HCT116 (cell line): Measurements from ENCODE around the gene GPR108. TPM values are rescaled to one million over a fixed set of nuclear protein-coding genes. Genes with fewer than 3 reads are reported as not detected.

Source experiments
- ATAC-seq: fragments of 200-7000 bp; cut with Tn5 transposase; 2 replicates; pipeline ENCODE4 v1.9.1; 2020; ENCODE audit warnings: mild to moderate bottlenecking, moderate library complexity
- BruUV-seq: library from RNA; stranded (reverse); fragments of 400-500 nt; replicated peaks from 2 replicates; lab custom pipeline; 2021; lab: Mats Ljungman, UMichigan
- CTCF ChIA-PET: fragments of 300-600 bp; sonication (Branson Sonifier 250); formaldehyde crosslinking; loops from one replicate; lab custom pipeline; 2021; ENCODE audit warnings: antibody characterized with exemption; lab: Charles Lee
- POLR2A ChIA-PET: fragments of 300-600, 350-600 bp; sonication (Branson Sonifier 250); formaldehyde crosslinking; loops from one replicate; lab custom pipeline; 2021; ENCODE audit warnings: antibody characterized with exemption; lab: Charles Lee
- RAD21 ChIA-PET, 2 experiments: fragments of 300-600 bp; sonication (Branson Sonifier 250); formaldehyde crosslinking; loops; one replicate each; lab custom pipeline; 2023; ENCODE audit warnings: low total read pairs in 2 of 2; ENCODE audit not compliant: uncharacterized antibody in 2 of 2, unreplicated experiment in 2 of 2, low non-redundant PET in 1 of 2; lab: Charles Lee
- DNase-seq: peaks from one replicate; pipeline ENCODE4 v3.0.0-alpha.2; 2010; ENCODE audit warnings: low read depth, low spot score
- H2AFZ ChIP-seq: fragments of 200-600 bp; shearing (Covaris generic), sonication (generic); 2 replicates; pipeline ENCODE4 v1.6.1; 2017; ENCODE audit warnings: low read depth, mixed run types, mixed read lengths, antibody characterized with exemption, low read length; ENCODE audit not compliant: poor library complexity, severe bottlenecking
- H3K27ac ChIP-seq: 2 replicates; pipeline ENCODE4 v1.5.1; 2012; ENCODE audit warnings: low read depth, low read length
- H3K27me3 ChIP-seq: fragments of 200-600 bp; sonication (generic); 2 replicates; pipeline ENCODE4 v1.6.1; 2016; ENCODE audit warnings: mixed run types, low read length, mixed read lengths; ENCODE audit not compliant: insufficient read depth
- H3K36me3 ChIP-seq, 2 experiments: fragments of 200-500 bp in 1 of 2; fragments of 200-600 bp in 1 of 2; sonication (Bioruptor generic) in 1 of 2; sonication (generic) in 1 of 2; 2 replicates each; pipeline versions ENCODE4 v1.5.1 to v1.6.1; 2014 to 2016; ENCODE audit warnings: low read length in 2 of 2, inconsistent platforms in 1 of 2, mixed read lengths in 1 of 2, mixed run types in 1 of 2; ENCODE audit not compliant: insufficient read depth in 2 of 2, control insufficient read depth in 1 of 2
- H3K4me1 ChIP-seq, 2 experiments: fragments of 200-600 bp in 1 of 2; sonication (generic) in 1 of 2; 2 replicates each; pipeline versions ENCODE4 v1.5.1 to v1.6.1; 2012 to 2017; ENCODE audit warnings: low read length in 2 of 2, inconsistent platforms in 1 of 2, mild to moderate bottlenecking in 1 of 2, mixed read lengths in 1 of 2, mixed run types in 1 of 2, moderate library complexity in 1 of 2; ENCODE audit not compliant: insufficient read depth in 2 of 2, control insufficient read depth in 1 of 2
- H3K4me2 ChIP-seq: fragments of 200-600 bp; sonication (generic); 2 replicates; pipeline ENCODE4 v1.6.1; 2017; ENCODE audit warnings: mixed run types, low read length, mixed read lengths
- H3K4me3 ChIP-seq, 2 experiments: fragments of 200-600 bp in 1 of 2; sonication (generic) in 1 of 2; replicated peaks in 1 of 2; 2 replicates each; pipeline ENCODE4 v1.5.1; 2011 to 2016; ENCODE audit warnings: low read length in 2 of 2, control low read depth in 1 of 2, low read depth in 1 of 2, mild to moderate bottlenecking in 1 of 2, mixed read lengths in 1 of 2, mixed run types in 1 of 2
- H3K79me2 ChIP-seq: fragments of 200-600 bp; sonication (generic); 2 replicates; pipeline ENCODE4 v1.6.1; 2017; ENCODE audit warnings: mild to moderate bottlenecking, mixed run types, low read length, moderate library complexity, mixed read lengths; ENCODE audit not compliant: insufficient read depth
- H3K9ac ChIP-seq: fragments of 200-600 bp; sonication (generic); 2 replicates; pipeline ENCODE4 v1.6.1; 2016; ENCODE audit warnings: low read length, mixed read lengths
- H3K9me2 ChIP-seq: fragments of 200-600 bp; sonication (generic), shearing (Covaris generic); 2 replicates; pipeline ENCODE4 v1.6.1; 2017; ENCODE audit warnings: mixed run types, mild to moderate bottlenecking, moderate library complexity; ENCODE audit not compliant: insufficient read depth
- H3K9me3 ChIP-seq, 2 experiments: fragments of 200-500 bp in 1 of 2; fragments of 200-600 bp in 1 of 2; sonication (Bioruptor generic) in 1 of 2; sonication (generic) in 1 of 2; 2 replicates each; pipeline ENCODE4 v1.6.1; 2014 to 2017; ENCODE audit warnings: low read length in 2 of 2, mixed read lengths in 2 of 2, inconsistent platforms in 1 of 2, low read depth in 1 of 2, mild to moderate bottlenecking in 1 of 2, mixed run types in 1 of 2, moderate library complexity in 1 of 2; ENCODE audit not compliant: control insufficient read depth in 1 of 2, insufficient read depth in 1 of 2
- H4K20me1 ChIP-seq: fragments of 200-600 bp; sonication (generic), shearing (Covaris generic); 2 replicates; pipeline ENCODE4 v1.6.1; 2017; ENCODE audit warnings: mixed run types, mild to moderate bottlenecking, moderate library complexity; ENCODE audit not compliant: insufficient read depth
- ATF3 ChIP-seq: IDR thresholded peaks from 2 replicates; pipeline ENCODE4 v1.6.1; 2012
- CBX3 ChIP-seq: IDR thresholded peaks from 2 replicates; pipeline ENCODE4 v1.6.1; 2012; ENCODE audit warnings: low read depth
- CEBPB ChIP-seq: IDR thresholded peaks from 2 replicates; pipeline ENCODE4 v1.6.1; 2012; ENCODE audit warnings: low read depth
- CTCF ChIP-seq, 3 experiments: fragments of 200-600 bp in 1 of 3; sonication (generic) in 1 of 3; IDR thresholded peaks in 2 of 3; conservative IDR thresholded peaks in 1 of 3; 2 replicates each; pipeline ENCODE4 v1.5.1; 2012 to 2017; ENCODE audit warnings: low read depth in 2 of 3, low read length in 2 of 3, antibody characterized with exemption in 1 of 3, borderline replicate concordance in 1 of 3, control low read depth in 1 of 3, mild to moderate bottlenecking in 1 of 3, mixed read lengths in 1 of 3, mixed run types in 1 of 3, moderate library complexity in 1 of 3; ENCODE audit not compliant: insufficient read depth in 1 of 3
- ELF1 ChIP-seq: IDR thresholded peaks from 2 replicates; pipeline ENCODE4 v1.6.1; 2012; ENCODE audit warnings: low read depth, borderline replicate concordance
- POLR2AphosphoS5 ChIP-seq: IDR thresholded peaks from 2 replicates; pipeline ENCODE4 v1.6.1; 2011; ENCODE audit warnings: mild to moderate bottlenecking, low read depth, low read length, moderate library complexity
- REST ChIP-seq: IDR thresholded peaks from 2 replicates; pipeline ENCODE4 v1.6.1; 2012; ENCODE audit warnings: low read depth
- ZFX ChIP-seq: fragments of 450-650 bp; IDR thresholded peaks from 2 replicates; pipeline ENCODE4 v1.6.1; 2017
- intact Hi-C: fragments of 100-400 bp; cut with micrococcal nuclease; formaldehyde crosslinking; loops from 2 replicates; pipeline ENCODE4 v1.10.0; 2022
- total RNA-seq: library from RNA; stranded (reverse); gene quantifications from one replicate; pipeline ENCODE4 v1.2.1, GENCODE V29; 2021; ENCODE audit not compliant: unreplicated experiment

Gene GPR108
- total RNA-seq, 1 experiment from 2014 or later: 75.0 TPM

GRCh38 chr19:6705931-6706632 lies 31.3 kb downstream of the GPR108 start:
- ATAC-seq (no peak), DNase-seq (no peak)
- intact Hi-C loops: no loop called here
- H3K9ac ChIP-seq: no peak overlapping the region
- no peak overlapping the region for H3K4me2 ChIP-seq
- H3K4me1 ChIP-seq: no peaks in the 10 kb centered on the region
- no peak overlapping the region for H2AFZ ChIP-seq
- POLR2A ChIA-PET: no interaction called here
- RAD21 ChIA-PET: no interaction called here
- H3K79me2 ChIP-seq: no peaks in the 10 kb centered on the region
- no TSS peak for BruUV-seq
- H3K4me3 ChIP-seq: no peak overlapping the region
- no peak overlapping the region for H3K27ac ChIP-seq
- H3K36me3 ChIP-seq: no peaks in the 10 kb centered on the region
- no peaks in the 10 kb centered on the region; the same call in 1 of the 2 replicates for H3K27me3 ChIP-seq
- CTCF ChIA-PET: no interaction called here
- no peaks in the 10 kb centered on the region for H4K20me1 ChIP-seq
- TF ChIP-seq POLR2AphosphoS5: no peak
- TF ChIP-seq CEBPB: no peak
- no peak for TF ChIP-seq ELF1
- TF ChIP-seq CBX3: no peak
- no peak for TF ChIP-seq ATF3
- no peak for TF ChIP-seq ZFX
- TF ChIP-seq REST: no peak
- TF ChIP-seq CTCF (IDR thresholded peaks at IDR 0.05 in 2 of 3, conservative IDR thresholded peaks at IDR 0.05 in 1 of 3; ENCODE audit: borderline replicate concordance in 1 of 3, insufficient read depth in 1 of 3, low read depth in 2 of 3, low read length in 2 of 3): no peak
- no peaks in the 10 kb centered on the region for H3K9me3 ChIP-seq
- no peaks in the 10 kb centered on the region for H3K9me2 ChIP-seq
